ENCODE measurements around the gene EPHA8. TPM values are rescaled to one million over a fixed set of nuclear protein-coding genes. Genes with fewer than 3 reads are reported as not detected.

EPHA8 gene
- total and polyA plus RNA-seq, 9 of the 15 experiments (the other 6 are each of a cell fraction or from before 2014, with no cell fraction given) = not detected

GRCh38 chr1:22584970-22585369 lies 21.7 kb downstream of the EPHA8 start:
- intact Hi-C loops (cut with micrococcal nuclease) (no loop called here), in situ Hi-C loops (cut with MboI) (no loop called here)
- no peaks in the 10 kb centered on the region for H3K79me2 ChIP-seq (ENCODE audit: control insufficient read depth, insufficient read depth, low read length)
- FAIRE-seq = no peak
- ChIA-PET CTCF (ENCODE audit: low intra/inter-chr PET ratio) (no interaction called here), POLR2A (interaction anchor here (1.7 kb wide), 2 partner anchors 9 to 27 kb away, joined by 4 to 6 read pairs; no protein-coding TSS in a partner anchor)
- no peak overlapping the region for H2AFZ ChIP-seq (ENCODE audit: low read depth, low read length)
- no peak for ATAC-seq
- H4K20me1 ChIP-seq (replicated peaks; ENCODE audit: control insufficient read depth, insufficient read depth, low read length) = peaks cover 19% of the 10 kb centered on the region
- H3K4me3 ChIP-seq = no peak overlapping the region
- H3K4me2 ChIP-seq (ENCODE audit: insufficient read depth, low read length) = no peak overlapping the region
- 5% methylated on average over 9 of the region's 9 CpGs for WGBS (ENCODE audit: insufficient coverage, low coverage, missing lambda C conversion rate)
- peaks cover 0 to 9% of the 10 kb centered on the region in 2 experiments; a peak in 1 of 5 replicates for H3K4me1 ChIP-seq (replicated peaks in 1 of 2; ENCODE audit: control insufficient read depth in 2 of 2, insufficient read depth in 2 of 2, low read length in 2 of 2)
- peaks cover 27 to 87% of the 10 kb centered on the region in 2 experiments; a peak in 4 of 5 replicates for H3K27me3 ChIP-seq (ENCODE audit: control insufficient read depth in 2 of 2, insufficient read depth in 2 of 2, low read length in 2 of 2)
- no peak for DNase-seq (ENCODE audit: extremely low read depth in 1 of 4, low spot score in 3 of 4)
- H3K36me3 ChIP-seq (ENCODE audit: control insufficient read depth, insufficient read depth, low read length) = no peaks in the 10 kb centered on the region
- no peak overlapping the region for H3K27ac ChIP-seq (ENCODE audit: extremely low read depth, low read depth, low read length)
- no peak overlapping the region for H3K9ac ChIP-seq (ENCODE audit: insufficient read depth in 1 of 2, low read depth in 2 of 2, low read length in 2 of 2)
- H3K9me3 ChIP-seq (replicated peaks; ENCODE audit: control insufficient read depth, insufficient read depth, low read depth, low read length) = no peaks in the 10 kb centered on the region
- TF ChIP-seq, protein P1, sequence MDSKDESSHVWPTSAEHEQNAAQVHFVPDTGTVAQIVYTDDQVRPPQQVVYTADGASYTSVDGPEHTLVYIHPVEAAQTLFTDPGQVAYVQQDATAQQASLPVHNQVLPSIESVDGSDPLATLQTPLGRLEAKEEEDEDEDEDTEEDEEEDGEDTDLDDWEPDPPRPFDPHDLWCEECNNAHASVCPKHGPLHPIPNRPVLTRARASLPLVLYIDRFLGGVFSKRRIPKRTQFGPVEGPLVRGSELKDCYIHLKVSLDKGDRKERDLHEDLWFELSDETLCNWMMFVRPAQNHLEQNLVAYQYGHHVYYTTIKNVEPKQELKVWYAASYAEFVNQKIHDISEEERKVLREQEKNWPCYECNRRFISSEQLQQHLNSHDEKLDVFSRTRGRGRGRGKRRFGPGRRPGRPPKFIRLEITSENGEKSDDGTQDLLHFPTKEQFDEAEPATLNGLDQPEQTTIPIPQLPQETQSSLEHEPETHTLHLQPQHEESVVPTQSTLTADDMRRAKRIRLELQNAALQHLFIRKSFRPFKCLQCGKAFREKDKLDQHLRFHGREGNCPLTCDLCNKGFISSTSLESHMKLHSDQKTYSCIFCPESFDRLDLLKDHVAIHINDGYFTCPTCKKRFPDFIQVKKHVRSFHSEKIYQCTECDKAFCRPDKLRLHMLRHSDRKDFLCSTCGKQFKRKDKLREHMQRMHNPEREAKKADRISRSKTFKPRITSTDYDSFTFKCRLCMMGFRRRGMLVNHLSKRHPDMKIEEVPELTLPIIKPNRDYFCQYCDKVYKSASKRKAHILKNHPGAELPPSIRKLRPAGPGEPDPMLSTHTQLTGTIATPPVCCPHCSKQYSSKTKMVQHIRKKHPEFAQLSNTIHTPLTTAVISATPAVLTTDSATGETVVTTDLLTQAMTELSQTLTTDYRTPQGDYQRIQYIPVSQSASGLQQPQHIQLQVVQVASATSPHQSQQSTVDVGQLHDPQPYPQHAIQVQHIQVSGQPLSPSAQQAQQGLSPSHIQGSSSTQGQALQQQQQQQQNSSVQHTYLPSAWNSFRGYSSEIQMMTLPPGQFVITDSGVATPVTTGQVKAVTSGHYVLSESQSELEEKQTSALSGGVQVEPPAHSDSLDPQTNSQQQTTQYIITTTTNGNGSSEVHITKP (IDR thresholded peaks at IDR 0.05; ENCODE audit: partially characterized antibody) = peak; percentile 40
- TF ChIP-seq NR4A1 (CRISPR knock-in tag; IDR thresholded peaks at IDR 0.05) = no peak
- no peak for TF ChIP-seq NR4A1 (tag; IDR thresholded peaks at IDR 0.05)
- H3K9me1 ChIP-seq (ENCODE audit: control insufficient read depth, insufficient read depth, low read length) = no peaks in the 10 kb centered on the region
- BruUV-seq (replicated peaks) = no TSS peak

Measured in K562 (cell line).